Measurements from ENCODE around the gene TSPAN7.

DNA sequence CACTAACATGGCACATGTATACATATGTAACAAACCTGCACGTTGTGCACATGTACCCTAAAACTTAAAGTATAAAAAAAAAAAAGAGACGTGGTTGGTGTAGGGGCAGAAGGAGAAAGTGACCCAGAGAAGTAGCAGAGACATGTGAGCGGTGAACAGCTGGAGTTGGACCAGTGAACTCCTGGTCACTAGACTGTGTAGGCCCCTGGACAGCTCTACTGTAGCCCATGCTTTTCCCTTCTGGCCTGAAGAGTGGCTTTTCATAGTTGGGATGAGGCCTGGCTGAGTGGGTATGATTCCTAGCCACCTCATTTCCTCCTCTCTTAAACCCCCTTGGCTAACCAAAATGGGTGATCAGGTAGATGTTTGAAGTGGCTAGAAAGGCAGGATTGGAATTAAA, 16.4 kb downstream of the TSPAN7 start:
- TF ChIP-seq, protein P1, sequence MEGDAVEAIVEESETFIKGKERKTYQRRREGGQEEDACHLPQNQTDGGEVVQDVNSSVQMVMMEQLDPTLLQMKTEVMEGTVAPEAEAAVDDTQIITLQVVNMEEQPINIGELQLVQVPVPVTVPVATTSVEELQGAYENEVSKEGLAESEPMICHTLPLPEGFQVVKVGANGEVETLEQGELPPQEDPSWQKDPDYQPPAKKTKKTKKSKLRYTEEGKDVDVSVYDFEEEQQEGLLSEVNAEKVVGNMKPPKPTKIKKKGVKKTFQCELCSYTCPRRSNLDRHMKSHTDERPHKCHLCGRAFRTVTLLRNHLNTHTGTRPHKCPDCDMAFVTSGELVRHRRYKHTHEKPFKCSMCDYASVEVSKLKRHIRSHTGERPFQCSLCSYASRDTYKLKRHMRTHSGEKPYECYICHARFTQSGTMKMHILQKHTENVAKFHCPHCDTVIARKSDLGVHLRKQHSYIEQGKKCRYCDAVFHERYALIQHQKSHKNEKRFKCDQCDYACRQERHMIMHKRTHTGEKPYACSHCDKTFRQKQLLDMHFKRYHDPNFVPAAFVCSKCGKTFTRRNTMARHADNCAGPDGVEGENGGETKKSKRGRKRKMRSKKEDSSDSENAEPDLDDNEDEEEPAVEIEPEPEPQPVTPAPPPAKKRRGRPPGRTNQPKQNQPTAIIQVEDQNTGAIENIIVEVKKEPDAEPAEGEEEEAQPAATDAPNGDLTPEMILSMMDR (IDR thresholded peaks at IDR 0.05), result no peak
- no peak for TF ChIP-seq POLR2A (IDR thresholded peaks at IDR 0.05)
